ENCODE results near the gene TCEA2. TPM values are rescaled to one million over a fixed set of nuclear protein-coding genes. Genes with fewer than 3 reads are reported as not detected.

Gene TCEA2
- total and polyA plus RNA-seq, 2 of the 13 experiments (the other 11 are each of a cell fraction or from before 2014, with no cell fraction given): 28.1 to 33.7 TPM

DNA sequence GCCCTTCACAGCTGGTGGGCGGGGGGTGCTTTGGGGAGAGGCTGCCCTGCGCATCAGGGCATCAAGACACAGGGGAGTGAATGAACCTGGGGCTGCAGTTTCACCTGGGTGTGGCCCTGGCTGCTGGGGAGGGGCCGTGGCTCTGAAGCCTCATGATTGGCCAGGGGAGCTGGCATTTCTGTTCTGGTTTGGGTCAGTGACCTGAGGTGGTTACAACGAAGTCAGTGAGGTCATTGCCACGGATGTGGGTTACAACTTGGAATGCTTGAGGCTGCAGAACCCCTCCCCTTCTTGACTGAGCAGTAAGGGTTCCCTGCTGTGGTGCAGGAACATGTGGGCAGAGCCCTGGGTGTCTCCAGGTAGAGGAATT lies 3.0 kb downstream of the TCEA2 start (continued):
- TF ChIP-seq ZNF296 (CRISPR knock-in tag; conservative IDR thresholded peaks at IDR 0.05): no peak
- TF ChIP-seq ZNF570 (CRISPR knock-in tag; IDR thresholded peaks at IDR 0.05; ENCODE audit: borderline replicate concordance): no peak
- TF ChIP-seq, protein P1, sequence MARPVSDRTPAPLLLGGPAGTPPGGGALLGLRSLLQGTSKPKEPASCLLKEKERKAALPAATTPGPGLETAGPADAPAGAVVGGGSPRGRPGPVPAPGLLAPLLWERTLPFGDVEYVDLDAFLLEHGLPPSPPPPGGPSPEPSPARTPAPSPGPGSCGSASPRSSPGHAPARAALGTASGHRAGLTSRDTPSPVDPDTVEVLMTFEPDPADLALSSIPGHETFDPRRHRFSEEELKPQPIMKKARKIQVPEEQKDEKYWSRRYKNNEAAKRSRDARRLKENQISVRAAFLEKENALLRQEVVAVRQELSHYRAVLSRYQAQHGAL (CRISPR knock-in tag; IDR thresholded peaks at IDR 0.05; ENCODE audit: not compliant biosample characterization): no peak
- 0 out of 2 replicates have a peak, but pooled peaks have one; percentile 28 for TF ChIP-seq ATF7 (IDR thresholded peaks at IDR 0.05)
- TF ChIP-seq ATF7 (CRISPR knock-in tag; IDR thresholded peaks at IDR 0.05): 0 out of 2 replicates have a peak, but pooled peaks have one; percentile 12
- TF ChIP-seq ARHGAP35 (CRISPR knock-in tag; IDR thresholded peaks at IDR 0.05; ENCODE audit: borderline replicate concordance): 0 out of 2 replicates have a peak, but pooled peaks have one; percentile 8
- TF ChIP-seq GATAD2A (CRISPR knock-in tag; IDR thresholded peaks at IDR 0.05): peak; percentile 18; the same call in 1 of the 2 replicates
- no peak for TF ChIP-seq ZNF550 (CRISPR knock-in tag; IDR thresholded peaks at IDR 0.05; ENCODE audit: borderline replicate concordance)
- TF ChIP-seq EEA1 (CRISPR knock-in tag; IDR thresholded peaks at IDR 0.05; ENCODE audit: borderline replicate concordance): no peak; the same call in 1 of the 2 replicates
- peak; percentile 59; the same call in 1 of the 2 replicates for TF ChIP-seq RXRB (CRISPR knock-in tag; IDR thresholded peaks at IDR 0.05; ENCODE audit: borderline replicate concordance)
- no peak for TF ChIP-seq ZSCAN29 (CRISPR knock-in tag; conservative IDR thresholded peaks at IDR 0.05)
- TF ChIP-seq RARA (CRISPR knock-in tag; IDR thresholded peaks at IDR 0.05): 0 out of 2 replicates have a peak, but pooled peaks have one; percentile 14
- TF ChIP-seq PPARG (CRISPR knock-in tag; conservative IDR thresholded peaks at IDR 0.05): no peak
- TF ChIP-seq ZSCAN21 (CRISPR knock-in tag; IDR thresholded peaks at IDR 0.05; ENCODE audit: borderline replicate concordance): 0 out of 2 replicates have a peak, but pooled peaks have one; percentile 4
- no peak for TF ChIP-seq MLLT10 (CRISPR knock-in tag; IDR thresholded peaks at IDR 0.05)
- no peak for TF ChIP-seq KDM3A (CRISPR knock-in tag; IDR thresholded peaks at IDR 0.05; ENCODE audit: low read depth)
- TF ChIP-seq HDAC1 (CRISPR knock-in tag; IDR thresholded peaks at IDR 0.05): no peak
- no peak for TF ChIP-seq SETDB1 (CRISPR knock-in tag; IDR thresholded peaks at IDR 0.05; ENCODE audit: borderline replicate concordance)
- TF ChIP-seq, protein P2, sequence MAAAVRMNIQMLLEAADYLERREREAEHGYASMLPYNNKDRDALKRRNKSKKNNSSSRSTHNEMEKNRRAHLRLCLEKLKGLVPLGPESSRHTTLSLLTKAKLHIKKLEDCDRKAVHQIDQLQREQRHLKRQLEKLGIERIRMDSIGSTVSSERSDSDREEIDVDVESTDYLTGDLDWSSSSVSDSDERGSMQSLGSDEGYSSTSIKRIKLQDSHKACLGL (CRISPR knock-in tag; IDR thresholded peaks at IDR 0.05): peak; percentile 15; the same call in 1 of the 2 replicates
- TF ChIP-seq, protein P3, sequence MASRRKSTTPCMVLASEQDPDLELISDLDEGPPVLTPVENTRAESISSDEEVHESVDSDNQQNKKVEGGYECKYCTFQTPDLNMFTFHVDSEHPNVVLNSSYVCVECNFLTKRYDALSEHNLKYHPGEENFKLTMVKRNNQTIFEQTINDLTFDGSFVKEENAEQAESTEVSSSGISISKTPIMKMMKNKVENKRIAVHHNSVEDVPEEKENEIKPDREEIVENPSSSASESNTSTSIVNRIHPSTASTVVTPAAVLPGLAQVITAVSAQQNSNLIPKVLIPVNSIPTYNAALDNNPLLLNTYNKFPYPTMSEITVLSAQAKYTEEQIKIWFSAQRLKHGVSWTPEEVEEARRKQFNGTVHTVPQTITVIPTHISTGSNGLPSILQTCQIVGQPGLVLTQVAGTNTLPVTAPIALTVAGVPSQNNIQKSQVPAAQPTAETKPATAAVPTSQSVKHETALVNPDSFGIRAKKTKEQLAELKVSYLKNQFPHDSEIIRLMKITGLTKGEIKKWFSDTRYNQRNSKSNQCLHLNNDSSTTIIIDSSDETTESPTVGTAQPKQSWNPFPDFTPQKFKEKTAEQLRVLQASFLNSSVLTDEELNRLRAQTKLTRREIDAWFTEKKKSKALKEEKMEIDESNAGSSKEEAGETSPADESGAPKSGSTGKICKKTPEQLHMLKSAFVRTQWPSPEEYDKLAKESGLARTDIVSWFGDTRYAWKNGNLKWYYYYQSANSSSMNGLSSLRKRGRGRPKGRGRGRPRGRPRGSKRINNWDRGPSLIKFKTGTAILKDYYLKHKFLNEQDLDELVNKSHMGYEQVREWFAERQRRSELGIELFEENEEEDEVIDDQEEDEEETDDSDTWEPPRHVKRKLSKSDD (CRISPR knock-in tag; IDR thresholded peaks at IDR 0.05; ENCODE audit: low read depth): no peak
- TF ChIP-seq, protein P4, sequence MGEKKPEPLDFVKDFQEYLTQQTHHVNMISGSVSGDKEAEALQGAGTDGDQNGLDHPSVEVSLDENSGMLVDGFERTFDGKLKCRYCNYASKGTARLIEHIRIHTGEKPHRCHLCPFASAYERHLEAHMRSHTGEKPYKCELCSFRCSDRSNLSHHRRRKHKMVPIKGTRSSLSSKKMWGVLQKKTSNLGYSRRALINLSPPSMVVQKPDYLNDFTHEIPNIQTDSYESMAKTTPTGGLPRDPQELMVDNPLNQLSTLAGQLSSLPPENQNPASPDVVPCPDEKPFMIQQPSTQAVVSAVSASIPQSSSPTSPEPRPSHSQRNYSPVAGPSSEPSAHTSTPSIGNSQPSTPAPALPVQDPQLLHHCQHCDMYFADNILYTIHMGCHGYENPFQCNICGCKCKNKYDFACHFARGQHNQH (CRISPR knock-in tag; IDR thresholded peaks at IDR 0.05): peak; percentile 23; the same call in 1 of the 2 replicates
- no peak for TF ChIP-seq SOX6 (IDR thresholded peaks at IDR 0.05)
- peak; percentile 40 for TF ChIP-seq SOX6 (CRISPR knock-in tag; IDR thresholded peaks at IDR 0.05)
- no peak for TF ChIP-seq U2AF1 (optimal IDR thresholded peaks at IDR 0.05; ENCODE audit: low read depth, low read length)
- no peak for TF ChIP-seq ISL2 (CRISPR knock-in tag; IDR thresholded peaks at IDR 0.05)
- no peak for TF ChIP-seq ZNF34 (CRISPR knock-in tag; IDR thresholded peaks at IDR 0.05; ENCODE audit: borderline replicate concordance)
